B cell (primary cell): ENCODE measurements around the gene IL19. TPM values are rescaled to one million over a fixed set of nuclear protein-coding genes. Genes with fewer than 3 reads are reported as not detected.

Source experiments
- ATAC-seq: fragments of 200-7000 bp; cut with Tn5 transposase; one replicate; pipeline ENCODE4 v1.10.0; 2021; ENCODE audit warnings: low read depth, mild to moderate bottlenecking, moderate number of reproducible peaks, moderate library complexity
- CTCF ChIA-PET: fragments of 350-600 bp; sonication (Branson Sonifier 250); formaldehyde crosslinking; loops from one replicate; lab custom pipeline; 2021; ENCODE audit warnings: antibody characterized with exemption, inconsistent platforms; lab: Charles Lee
- POLR2A ChIA-PET: fragments of 350-600 bp; sonication (Branson Sonifier 250); formaldehyde crosslinking; loops from one replicate; lab custom pipeline; 2021; ENCODE audit warnings: antibody characterized with exemption; lab: Charles Lee
- DNase-seq: peaks from one replicate; pipeline ENCODE4 v3.0.0; 2013
- H2AFZ ChIP-seq: 2 replicates; pipeline ENCODE4 v1.6.1; 2012; ENCODE audit warnings: mild to moderate bottlenecking, low read depth, low read length; ENCODE audit not compliant: insufficient read depth, poor library complexity, severe bottlenecking
- H3K27ac ChIP-seq, 2 donors: 1 replicate in 1 of 2; 2 replicates in 1 of 2; pipeline ENCODE4 v1.5.1; 2012 to 2013; ENCODE audit warnings: low read length in 2 of 2, mild to moderate bottlenecking in 2 of 2, moderate library complexity in 1 of 2
- H3K27me3 ChIP-seq, 4 experiments: fragments of 200-600 bp in 1 of 4; sonication (generic) in 1 of 4; replicated peaks in 1 of 4; 1 replicate in 2 of 4; 2 replicates in 2 of 4; pipeline versions ENCODE4 v1.6.1 to v1.7.0; 2013 to 2016; ENCODE audit warnings: low read length in 3 of 4, mild to moderate bottlenecking in 2 of 4, mixed read lengths in 1 of 4, moderate library complexity in 1 of 4; ENCODE audit not compliant: insufficient read depth in 4 of 4, control insufficient read depth in 3 of 4; ENCODE audit errors: control extremely low read depth in 1 of 4
- H3K36me3 ChIP-seq, 2 experiments: replicated peaks in 1 of 2; 1 replicate in 1 of 2; 2 replicates in 1 of 2; pipeline versions ENCODE4 v1.6.1 to v1.7.1; 2013; ENCODE audit warnings: low read length in 1 of 2; ENCODE audit not compliant: insufficient read depth in 2 of 2, control insufficient read depth in 1 of 2; ENCODE audit errors: control extremely low read depth in 1 of 2, extremely low read depth in 1 of 2
- H3K4me1 ChIP-seq, 2 donors: fragments of 200-600 bp in 1 of 2; sonication (generic) in 1 of 2; 1 replicate in 1 of 2; 2 replicates in 1 of 2; pipeline versions ENCODE4 v1.5.1 to v1.6.1; 2013 to 2017; ENCODE audit warnings: low read length in 2 of 2; ENCODE audit not compliant: control insufficient read depth in 2 of 2, insufficient read depth in 2 of 2
- H3K4me2 ChIP-seq: replicated peaks from 2 replicates; pipeline ENCODE3; 2012; ENCODE audit warnings: mild to moderate bottlenecking, low read depth, low read length; ENCODE audit not compliant: poor library complexity, severe bottlenecking
- H3K4me3 ChIP-seq, 5 experiments: fragments of 200-600 bp in 1 of 5; sonication (generic) in 1 of 5; 1 replicate in 3 of 5; 2 replicates in 2 of 5; pipeline versions ENCODE4 v1.5.1 to v1.7.0; 2011 to 2016; ENCODE audit warnings: low read length in 4 of 5, mild to moderate bottlenecking in 4 of 5, low read depth in 2 of 5, control low read depth in 1 of 5, moderate library complexity in 1 of 5; ENCODE audit not compliant: insufficient read depth in 1 of 5; ENCODE audit errors: control extremely low read depth in 1 of 5, extremely low read depth in 1 of 5
- H3K79me2 ChIP-seq: fragments of 200-600 bp; sonication (generic); one replicate; pipeline ENCODE4 v1.6.0; 2016; ENCODE audit warnings: low read length; ENCODE audit not compliant: control insufficient read depth, insufficient read depth
- H3K9ac ChIP-seq: fragments of 200-600 bp; sonication (generic); 2 replicates; pipeline ENCODE4 v1.6.1; 2017; ENCODE audit warnings: mild to moderate bottlenecking, low read length, moderate library complexity
- H3K9me3 ChIP-seq, 3 donors: one replicate each; pipeline versions ENCODE4 v1.6.1 to v1.7.1; 2013; ENCODE audit warnings: low read length in 2 of 3; ENCODE audit not compliant: control insufficient read depth in 2 of 3, insufficient read depth in 1 of 3; ENCODE audit errors: control extremely low read depth in 1 of 3
- H4K20me1 ChIP-seq: 2 replicates; pipeline ENCODE4 v1.6.0; 2012; ENCODE audit warnings: mild to moderate bottlenecking, low read length; ENCODE audit not compliant: insufficient read depth, control insufficient read depth, poor library complexity, severe bottlenecking
- H3K27ac Mint-ChIP-seq: one replicate; pipeline ENCODE4 v1.8.0; 2021; ENCODE audit warnings: mixed read lengths
- H3K27me3 Mint-ChIP-seq: one replicate; pipeline ENCODE4 v1.8.0; 2021; ENCODE audit warnings: mixed read lengths
- H3K4me1 Mint-ChIP-seq: one replicate; pipeline ENCODE4 v1.8.0; 2021; ENCODE audit warnings: mixed read lengths
- H3K4me3 Mint-ChIP-seq: one replicate; pipeline ENCODE4 v1.8.0; 2021; ENCODE audit warnings: mixed read lengths
- H3K9me3 Mint-ChIP-seq: one replicate; pipeline ENCODE4 v1.8.0; 2022; ENCODE audit warnings: mixed read lengths; ENCODE audit not compliant: insufficient read depth
- CTCF ChIP-seq: fragments of 200-600 bp; IDR thresholded peaks from one replicate; pipeline ENCODE4 v1.8.0; 2022; ENCODE audit warnings: antibody characterized with exemption, mild to moderate bottlenecking
- EZH2 ChIP-seq: IDR thresholded peaks from 2 replicates; pipeline ENCODE4 v1.6.1; 2012; ENCODE audit warnings: borderline replicate concordance, low read depth, mild to moderate bottlenecking, moderate library complexity, low read length; ENCODE audit not compliant: insufficient read depth, poor library complexity, severe bottlenecking
- WGBS: methylation state at CpG from one replicate; pipeline ENCODE4 v1.1.5; 2013; ENCODE audit warnings: missing lambda C conversion rate; ENCODE audit not compliant: insufficient coverage; 5-methylcytosine and 5-hydroxymethylcytosine counted together
- intact Hi-C: fragments of 100-400 bp; cut with micrococcal nuclease; formaldehyde crosslinking; loops from one replicate; pipeline ENCODE4 v1.10.0; 2022
- polyA plus RNA-seq: library from polyadenylated mRNA; depleted of rRNA; stranded (reverse); fragments of >200 nt; gene quantifications from 2 replicates; pipeline ENCODE4 v1.2.3, GENCODE V29; 2012
- total RNA-seq, 2 donors: library from RNA; stranded (reverse); fragments of 120-200 nt in 1 of 2; gene quantifications; 1 replicate in 1 of 2; 2 replicates in 1 of 2; pipeline versions ENCODE4 v1.2.3 to v1.2.4, GENCODE V29; 2013 to 2022

IL19 gene
- total and polyA plus RNA-seq, 2 donors (not counting 1 experiment from before 2014, with no cell fraction given) = 0.27 TPM; not detected in 1

DNA sequence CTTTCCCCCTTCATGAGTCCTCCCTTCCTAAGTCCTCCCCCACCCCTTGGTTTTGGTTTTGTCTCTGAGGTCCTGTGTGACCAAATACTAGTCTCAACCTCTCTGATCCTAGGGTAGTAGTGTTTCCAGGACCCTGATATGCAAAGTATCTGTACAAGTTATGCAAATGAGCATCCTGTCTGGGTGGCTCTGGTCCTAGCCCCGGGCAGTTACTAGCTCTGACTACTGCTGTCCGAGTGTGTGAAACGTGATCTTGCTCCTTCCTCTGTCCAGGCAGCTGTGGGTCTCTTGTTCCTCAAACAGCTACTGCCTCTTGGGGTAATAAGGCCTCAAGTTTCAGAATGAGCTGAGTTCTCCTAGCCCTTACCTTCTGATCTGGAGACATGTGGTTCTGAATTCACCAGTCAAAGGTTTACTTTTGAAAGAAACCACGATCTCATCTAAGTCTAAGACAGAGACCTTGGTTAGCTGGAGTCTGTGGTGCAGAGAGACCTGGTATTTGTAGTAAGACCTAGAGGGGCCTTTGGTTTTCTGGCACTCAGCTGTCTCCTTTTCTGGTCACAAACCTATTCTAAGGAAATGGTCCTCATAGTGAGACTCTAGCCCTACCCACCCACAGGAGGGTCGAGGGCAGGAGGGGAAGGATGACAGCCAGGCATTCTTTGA is 31.0 kb upstream of the IL19 start:
- H3K27me3 Mint-ChIP-seq = no peaks in the 10 kb centered on the region
- peaks cover 78% of the 10 kb centered on the region for H3K4me1 Mint-ChIP-seq

More for the DNA sequence above, 31.0 kb upstream of the IL19 start:
- DNase-seq (peak; percentile 64), ATAC-seq (peak; percentile 51)
- ChIA-PET CTCF (interaction anchor here (0.5 to 3.4 kb wide), 16 partner anchors 13 to 242 kb away, joined by 3 to 41 read pairs (median 4); partner anchors contain the start of genes IL10 and IL19), POLR2A (interaction anchor here (1.5 kb wide), 1 partner anchor 169 kb away, joined by 3 read pairs; no protein-coding TSS in a partner anchor)
- Histone ChIP-seq H3K79me2 (no peaks in the 10 kb centered on the region), H3K9me3 (no peaks in the 10 kb centered on the region), H2AFZ (no peak overlapping the region), H3K27me3 (no peaks in the 10 kb centered on the region), H4K20me1 (peaks cover 4% of the 10 kb centered on the region), H3K9ac (no peak overlapping the region), H3K4me2 (peak overlapping the region; percentile 39), H3K27ac (peak overlapping the region; percentile 5 to 12), H3K4me3 (no peak overlapping the region), H3K4me1 (peaks cover 34 to 60% of the 10 kb centered on the region in 2 donors), H3K36me3 (peaks cover 0 to 10% of the 10 kb centered on the region in 2 experiments)
- no peaks in the 10 kb centered on the region for H3K9me3 Mint-ChIP-seq
- WGBS = 0% methylated on average over 3 of the region's 5 CpGs
- H3K4me3 Mint-ChIP-seq = peak overlapping the region; percentile 26
- peak overlapping the region; percentile 70 for H3K27ac Mint-ChIP-seq
- TF ChIP-seq CTCF (no peak), EZH2 (no peak)
- intact Hi-C loops = loop anchor here (1.0 kb wide), 1 partner anchor 64 kb away; no protein-coding TSS in a partner anchor
